Fibroblast of lung (primary cell): ENCODE data around the gene STEAP1B. TPM values are rescaled to one million over a fixed set of nuclear protein-coding genes. Genes with fewer than 3 reads are reported as not detected.

Experiments used
- DNase-seq, 2 donors: peaks; one replicate each; pipeline versions ENCODE4 v3.0.0 to v3.0.0-alpha.2; 2010; ENCODE audit warnings: low read depth in 2 of 2
- H2AFZ ChIP-seq: 2 replicates; pipeline ENCODE4 v1.5.1; 2012; ENCODE audit warnings: low read length, control low read depth, inconsistent platforms
- H3K27ac ChIP-seq: 2 replicates; pipeline ENCODE4 v1.5.1; 2011; ENCODE audit warnings: low read length, control low read depth; ENCODE audit not compliant: insufficient read depth
- H3K27me3 ChIP-seq: 2 replicates; pipeline ENCODE4 v1.5.1; 2011; ENCODE audit warnings: mild to moderate bottlenecking, low read length; ENCODE audit not compliant: control insufficient read depth, insufficient read depth
- H3K36me3 ChIP-seq: 2 replicates; pipeline ENCODE4 v1.5.1; 2011; ENCODE audit warnings: low read length; ENCODE audit not compliant: control insufficient read depth, insufficient read depth
- H3K4me1 ChIP-seq: 2 replicates; pipeline ENCODE4 v1.5.1; 2011; ENCODE audit warnings: low read length; ENCODE audit not compliant: control insufficient read depth, insufficient read depth; ENCODE audit errors: extremely low read depth
- H3K4me2 ChIP-seq: 2 replicates; pipeline ENCODE4 v1.5.1; 2011; ENCODE audit warnings: low read length, control low read depth; ENCODE audit not compliant: insufficient read depth; ENCODE audit errors: extremely low read depth
- H3K4me3 ChIP-seq, 4 experiments: fragments of 200-600 bp in 1 of 4; sonication (generic) in 1 of 4; replicated peaks in 1 of 4; 2 replicates each; pipeline ENCODE4 v1.5.1; 2011 to 2016; ENCODE audit warnings: low read length in 4 of 4, low read depth in 3 of 4, mild to moderate bottlenecking in 3 of 4, control low read depth in 2 of 4, inconsistent platforms in 1 of 4, mixed read lengths in 1 of 4; ENCODE audit not compliant: insufficient read depth in 1 of 4; ENCODE audit errors: control extremely low read depth in 1 of 4
- H3K79me2 ChIP-seq: 2 replicates; pipeline ENCODE4 v1.5.1; 2012; ENCODE audit warnings: mild to moderate bottlenecking, low read length, inconsistent platforms; ENCODE audit not compliant: control insufficient read depth, insufficient read depth
- H3K9ac ChIP-seq: 2 replicates; pipeline ENCODE4 v1.5.1; 2011; ENCODE audit warnings: mild to moderate bottlenecking, low read length, control low read depth; ENCODE audit not compliant: insufficient read depth
- H3K9me3 ChIP-seq: 2 replicates; pipeline ENCODE4 v1.5.1; 2012; ENCODE audit warnings: low read depth, low read length; ENCODE audit not compliant: control insufficient read depth, insufficient read depth
- H4K20me1 ChIP-seq: 2 replicates; pipeline ENCODE4 v1.5.1; 2011; ENCODE audit warnings: low read length; ENCODE audit not compliant: control insufficient read depth, insufficient read depth; ENCODE audit errors: extremely low read depth
- EZH2 ChIP-seq: IDR thresholded peaks from 2 replicates; pipeline ENCODE4 v1.5.1; 2012; ENCODE audit warnings: low read length, control low read depth, mild to moderate bottlenecking; ENCODE audit errors: missing control alignments
- polyA plus RNA-seq, 2 donors: library from polyadenylated mRNA; depleted of rRNA in 1 of 2; stranded (reverse) in 1 of 2; unstranded in 1 of 2; fragments of >200 nt; gene quantifications; 2 replicates each; pipeline ENCODE4 v1.2.1, GENCODE V29; 2011 to 2012; ENCODE audit warnings: missing spikeins in 1 of 2
- total RNA-seq: library from RNA; depleted of rRNA; stranded (reverse); fragments of >200 nt; gene quantifications from 2 replicates; pipeline ENCODE4 v1.2.1, GENCODE V29; 2014
- TF ChIP-seq, protein P1 (sequence below), 2 donors: IDR thresholded peaks in 1 of 2; conservative IDR thresholded peaks in 1 of 2; 1 replicate in 1 of 2; 2 replicates in 1 of 2; pipeline ENCODE4 v1.5.1; 2011 to 2012; ENCODE audit warnings: low read length in 2 of 2, control low read depth in 1 of 2, inconsistent platforms in 1 of 2, low read depth in 1 of 2, mild to moderate bottlenecking in 1 of 2

The STEAP1B gene
- total and polyA plus RNA-seq, 2 donors (not counting 1 experiment from before 2014, with no cell fraction given) = 11.4 to 14.7 TPM

- Histone ChIP-seq H3K4me1 (no peaks in the 10 kb centered on the region), H4K20me1 (no peaks in the 10 kb centered on the region), H3K79me2 (no peaks in the 10 kb centered on the region), H3K27me3 (no peaks in the 10 kb centered on the region), H3K9ac (no peak overlapping the region), H3K4me3 (no peak overlapping the region), H3K36me3 (no peaks in the 10 kb centered on the region), H3K9me3 (no peaks in the 10 kb centered on the region), H2AFZ (no peak overlapping the region), H3K4me2 (no peak overlapping the region), H3K27ac (no peak overlapping the region)
- no peak for TF ChIP-seq EZH2
- TF ChIP-seq, protein P1, sequence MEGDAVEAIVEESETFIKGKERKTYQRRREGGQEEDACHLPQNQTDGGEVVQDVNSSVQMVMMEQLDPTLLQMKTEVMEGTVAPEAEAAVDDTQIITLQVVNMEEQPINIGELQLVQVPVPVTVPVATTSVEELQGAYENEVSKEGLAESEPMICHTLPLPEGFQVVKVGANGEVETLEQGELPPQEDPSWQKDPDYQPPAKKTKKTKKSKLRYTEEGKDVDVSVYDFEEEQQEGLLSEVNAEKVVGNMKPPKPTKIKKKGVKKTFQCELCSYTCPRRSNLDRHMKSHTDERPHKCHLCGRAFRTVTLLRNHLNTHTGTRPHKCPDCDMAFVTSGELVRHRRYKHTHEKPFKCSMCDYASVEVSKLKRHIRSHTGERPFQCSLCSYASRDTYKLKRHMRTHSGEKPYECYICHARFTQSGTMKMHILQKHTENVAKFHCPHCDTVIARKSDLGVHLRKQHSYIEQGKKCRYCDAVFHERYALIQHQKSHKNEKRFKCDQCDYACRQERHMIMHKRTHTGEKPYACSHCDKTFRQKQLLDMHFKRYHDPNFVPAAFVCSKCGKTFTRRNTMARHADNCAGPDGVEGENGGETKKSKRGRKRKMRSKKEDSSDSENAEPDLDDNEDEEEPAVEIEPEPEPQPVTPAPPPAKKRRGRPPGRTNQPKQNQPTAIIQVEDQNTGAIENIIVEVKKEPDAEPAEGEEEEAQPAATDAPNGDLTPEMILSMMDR (conservative IDR thresholded peaks at IDR 0.05 in 1 of 2, IDR thresholded peaks at IDR 0.05 in 1 of 2; ENCODE audit: low read depth in 1 of 2, low read length in 2 of 2) = no peak
- no peak for DNase-seq
Measured at GRCh38 chr7:22480523-22481075, 19.4 kb downstream of the STEAP1B start.

GRCh38 chr7:22477876-22478450 is 22.0 kb downstream of the STEAP1B start:
- Histone ChIP-seq H3K9me3 (no peaks in the 10 kb centered on the region), H2AFZ (no peak overlapping the region), H3K27ac (no peak overlapping the region), H4K20me1 (no peaks in the 10 kb centered on the region), H3K27me3 (no peaks in the 10 kb centered on the region), H3K9ac (no peak overlapping the region), H3K79me2 (no peaks in the 10 kb centered on the region), H3K36me3 (no peaks in the 10 kb centered on the region), H3K4me2 (no peak overlapping the region), H3K4me1 (no peaks in the 10 kb centered on the region), H3K4me3 (no peak overlapping the region)
- TF ChIP-seq EZH2 = no peak
- TF ChIP-seq, protein P1 (conservative IDR thresholded peaks at IDR 0.05 in 1 of 2, IDR thresholded peaks at IDR 0.05 in 1 of 2; ENCODE audit: low read depth in 1 of 2, low read length in 2 of 2) = no peak
- DNase-seq = no peak

DNA sequence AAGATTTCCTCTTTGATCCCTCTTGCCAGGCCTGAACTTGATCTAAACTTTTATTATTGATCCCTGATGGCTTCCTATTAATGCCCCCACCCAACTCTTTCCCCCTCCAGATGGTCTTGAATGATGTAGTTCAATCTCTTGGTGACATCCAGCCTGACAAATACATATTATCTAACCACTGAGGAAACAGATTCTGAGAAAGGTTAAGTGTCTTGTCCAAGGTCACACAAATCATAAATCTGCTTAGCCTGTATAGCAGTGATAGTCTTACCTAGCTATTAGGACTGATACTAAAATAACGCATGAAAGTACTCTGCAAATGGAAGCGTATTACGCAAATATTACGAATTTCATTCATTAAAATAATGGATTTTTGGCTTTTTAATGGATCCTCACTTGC is 22.7 kb downstream of the STEAP1B start:
- TF ChIP-seq EZH2 = no peak
- TF ChIP-seq, protein P1 (conservative IDR thresholded peaks at IDR 0.05 in 1 of 2, IDR thresholded peaks at IDR 0.05 in 1 of 2; ENCODE audit: low read depth in 1 of 2, low read length in 2 of 2) = no peak
- Histone ChIP-seq H3K4me2 (no peak overlapping the region), H3K79me2 (no peaks in the 10 kb centered on the region), H3K36me3 (no peaks in the 10 kb centered on the region), H2AFZ (no peak overlapping the region), H3K9ac (no peak overlapping the region), H4K20me1 (no peaks in the 10 kb centered on the region), H3K9me3 (no peaks in the 10 kb centered on the region), H3K27me3 (no peaks in the 10 kb centered on the region), H3K4me1 (no peaks in the 10 kb centered on the region), H3K27ac (no peak overlapping the region), H3K4me3 (no peak overlapping the region)
- DNase-seq = no peak
